Activated T-cell treated with anti-CD3 and anti-CD28 coated beads for 48 hours (primary cell): ENCODE measurements around the gene HIVEP3.

Experiments
- DNase-seq: peaks from one replicate; pipeline ENCODE4 v3.0.0-alpha.2; 2020; ENCODE audit warnings: low read depth

The HIVEP3 gene

DNA sequence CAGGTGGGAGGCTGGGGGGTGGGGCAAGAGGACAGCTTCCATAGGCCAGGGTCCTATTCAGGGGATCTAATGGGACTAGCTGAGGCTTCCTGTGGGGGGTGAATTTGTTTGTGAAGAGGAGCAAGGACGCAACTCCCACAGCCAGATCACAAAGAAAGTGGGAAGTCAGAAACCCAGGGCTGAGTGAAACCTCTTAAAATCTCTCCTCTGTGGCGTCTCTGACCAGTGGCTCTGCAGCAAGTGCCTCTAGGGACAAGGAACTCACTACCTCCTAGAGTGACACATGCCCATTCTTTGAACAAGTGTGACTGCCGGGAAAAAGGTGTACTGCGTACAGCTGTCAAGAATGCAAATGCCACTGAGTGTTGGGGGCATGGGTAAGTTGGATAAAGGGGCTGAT lies 187.9 kb downstream of the HIVEP3 start:
- no peak for DNase-seq

DNA sequence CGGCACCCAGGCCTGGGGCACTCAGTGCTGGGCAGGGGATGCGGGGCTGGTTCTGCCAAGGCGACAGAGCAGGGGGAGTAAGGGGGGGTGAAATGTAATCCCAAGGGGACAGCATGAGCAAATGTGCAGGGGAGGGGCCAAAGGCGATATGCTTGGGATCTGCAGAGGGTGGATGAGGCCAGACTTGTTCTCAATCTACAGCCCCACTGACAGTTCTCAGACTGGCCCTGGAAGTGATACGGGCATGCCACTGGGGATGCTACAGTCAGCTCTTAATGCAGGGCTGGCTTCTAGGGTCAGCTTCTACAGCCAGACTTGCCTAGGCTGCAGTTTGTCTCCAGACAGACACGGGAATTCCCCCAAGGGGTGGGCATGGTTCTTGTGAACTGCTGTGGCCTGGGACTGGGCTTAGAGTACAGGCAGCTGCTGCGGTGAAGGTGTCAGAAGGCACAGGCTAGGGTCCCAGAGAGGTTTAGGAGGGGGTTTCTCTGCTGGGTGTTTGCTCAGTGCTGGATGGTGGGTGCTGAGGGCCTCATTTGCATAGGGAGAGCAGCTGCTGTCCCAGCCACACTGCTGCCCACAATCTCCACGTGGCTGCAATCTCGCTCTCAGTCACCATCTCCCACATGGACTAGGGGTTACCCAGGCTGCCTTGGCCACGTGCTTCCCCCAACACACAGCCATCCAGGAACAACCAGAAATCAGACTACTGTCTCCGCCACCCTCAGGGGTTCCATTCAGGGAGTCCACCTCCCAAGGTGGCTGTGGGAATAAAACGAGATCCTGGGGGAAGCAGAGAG lies 190.1 kb downstream of the HIVEP3 start:
- peak; percentile 74 for DNase-seq

DNA sequence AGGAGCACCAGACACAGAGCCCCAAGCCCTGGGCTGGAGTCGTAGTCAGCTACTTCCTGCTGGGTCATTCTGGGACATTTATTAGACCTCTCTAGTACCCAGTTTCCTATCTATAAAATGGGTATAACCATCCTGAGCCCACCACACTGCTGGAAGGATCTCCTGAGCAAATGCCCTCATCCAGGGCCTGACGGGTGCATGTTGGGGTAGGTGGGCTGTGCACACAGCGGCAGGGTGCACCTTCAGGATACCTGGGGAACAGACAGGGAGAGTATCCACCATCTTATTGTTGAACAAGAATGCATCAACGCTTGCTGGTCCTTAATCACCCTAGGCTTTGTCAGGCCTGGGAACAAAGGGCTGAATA lies 191.0 kb downstream of the HIVEP3 start:
- no peak for DNase-seq

DNA sequence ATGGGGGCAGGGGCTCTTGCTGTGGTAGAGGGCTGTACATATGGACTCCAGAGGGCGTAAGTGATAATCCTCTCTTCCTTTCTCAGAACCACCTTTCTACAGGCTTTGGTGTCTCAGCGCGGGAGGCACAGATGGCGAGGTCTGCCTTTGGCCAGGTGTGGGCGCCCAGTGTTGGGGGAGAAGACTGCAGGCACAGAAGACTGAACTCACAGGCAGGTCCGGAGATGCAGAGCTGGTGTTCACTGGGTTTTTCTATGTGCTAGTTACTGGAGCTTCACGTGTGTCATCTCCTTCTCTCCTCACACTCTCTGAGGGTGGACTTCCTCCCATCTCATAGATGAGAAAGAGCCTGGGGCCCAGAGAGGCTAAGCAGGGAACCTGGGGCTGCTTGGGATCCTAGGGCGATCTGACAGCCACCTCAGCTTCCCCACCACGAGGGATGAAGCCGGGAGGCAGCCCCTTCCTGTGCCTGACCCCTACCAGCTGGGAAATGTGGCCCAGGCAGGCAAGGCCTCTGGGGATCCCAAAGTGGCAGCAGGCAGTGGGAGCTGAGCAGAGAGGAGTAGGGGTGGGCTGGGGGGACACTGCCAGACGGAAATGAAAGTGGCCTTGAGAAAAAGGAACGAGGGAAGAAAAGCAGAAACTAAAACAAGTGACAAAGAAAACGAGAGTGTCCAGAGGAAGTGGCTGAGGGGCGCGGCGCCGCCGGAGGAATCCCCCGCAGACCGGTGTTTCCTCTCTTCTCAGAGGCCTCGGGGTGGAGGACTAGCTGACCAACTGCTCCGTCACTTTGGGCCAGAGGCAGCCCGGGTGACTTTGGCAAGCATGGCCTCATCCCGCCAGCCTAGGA lies 191.6 kb downstream of the HIVEP3 start:
- DNase-seq = no peak

DNA sequence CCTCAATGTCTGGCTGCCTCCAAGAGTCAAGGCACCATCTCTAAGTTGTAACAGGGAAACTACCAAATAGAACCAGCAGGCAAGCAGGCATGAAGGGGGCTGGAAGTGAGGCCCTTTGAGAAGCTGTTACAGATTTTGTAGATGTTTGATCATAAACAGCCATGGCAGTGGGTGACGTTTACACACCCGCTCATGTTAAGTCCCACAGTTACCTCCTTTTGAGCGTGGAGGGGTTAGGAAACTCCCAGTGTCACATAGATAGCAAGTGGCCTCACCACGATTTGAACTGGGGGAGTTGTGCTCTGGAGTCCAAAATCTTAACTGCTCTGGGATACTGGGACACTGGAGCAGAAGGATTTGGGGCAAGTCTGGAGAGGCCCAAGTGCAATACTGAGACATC lies 192.4 kb downstream of the HIVEP3 start:
- DNase-seq = no peak

DNA sequence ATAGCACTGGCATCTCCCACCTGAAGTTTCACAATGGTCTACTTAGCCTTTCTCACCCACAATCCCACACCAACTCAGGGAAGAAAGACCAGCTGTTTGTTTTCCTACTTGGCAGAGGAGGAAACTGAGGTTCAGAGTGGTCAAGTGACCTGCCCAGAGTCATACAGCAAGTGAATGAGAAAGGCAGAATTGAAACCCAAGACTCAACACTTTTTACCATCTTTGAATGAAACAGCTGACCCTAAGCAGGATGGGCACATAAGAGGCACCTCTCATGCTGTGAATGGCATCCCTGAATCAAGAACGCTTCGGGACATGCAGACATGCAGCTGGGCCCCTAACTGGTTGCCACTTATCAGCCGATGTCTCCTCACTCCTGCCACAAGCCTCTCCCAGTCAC lies 193.8 kb downstream of the HIVEP3 start:
- no peak for DNase-seq

DNA sequence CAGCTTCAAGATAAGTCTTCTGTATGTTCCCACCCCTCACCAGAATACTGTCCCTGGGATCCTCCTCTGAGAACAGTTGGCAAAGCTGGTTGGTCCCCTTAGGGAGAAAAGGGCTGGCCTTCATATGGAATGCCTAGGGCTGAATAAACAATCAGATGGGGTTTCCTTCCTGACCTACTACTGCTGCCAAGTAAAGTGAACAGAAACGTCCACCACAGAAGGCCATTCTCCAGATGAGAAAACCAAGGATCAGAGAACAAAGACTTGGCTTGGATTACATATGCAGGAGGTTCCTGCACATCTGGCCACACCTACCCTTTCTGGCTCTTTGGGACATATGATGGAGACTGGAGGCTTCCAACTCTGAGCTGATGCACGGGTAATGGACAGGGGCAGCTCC lies 194.5 kb downstream of the HIVEP3 start:
- no peak for DNase-seq

DNA sequence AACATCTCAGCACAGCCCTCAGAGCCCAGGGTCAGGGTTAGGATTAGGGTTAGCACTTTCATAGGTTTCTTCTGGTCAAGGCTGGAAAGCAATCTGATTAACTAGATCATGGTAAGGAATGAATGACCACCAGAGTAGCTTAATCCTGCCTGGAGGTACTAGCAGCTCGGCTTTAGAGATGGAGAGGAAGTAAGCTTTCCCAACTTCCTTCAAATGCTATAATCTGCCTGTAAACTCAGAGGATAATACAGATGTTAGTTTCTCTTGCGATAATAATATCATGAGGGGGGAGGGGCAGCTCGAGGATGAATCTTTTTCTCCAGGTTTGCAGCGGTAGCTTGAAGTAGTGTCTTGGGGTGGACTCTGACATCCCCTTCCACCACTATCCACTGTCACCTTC lies 194.9 kb downstream of the HIVEP3 start:
- no peak for DNase-seq

DNA sequence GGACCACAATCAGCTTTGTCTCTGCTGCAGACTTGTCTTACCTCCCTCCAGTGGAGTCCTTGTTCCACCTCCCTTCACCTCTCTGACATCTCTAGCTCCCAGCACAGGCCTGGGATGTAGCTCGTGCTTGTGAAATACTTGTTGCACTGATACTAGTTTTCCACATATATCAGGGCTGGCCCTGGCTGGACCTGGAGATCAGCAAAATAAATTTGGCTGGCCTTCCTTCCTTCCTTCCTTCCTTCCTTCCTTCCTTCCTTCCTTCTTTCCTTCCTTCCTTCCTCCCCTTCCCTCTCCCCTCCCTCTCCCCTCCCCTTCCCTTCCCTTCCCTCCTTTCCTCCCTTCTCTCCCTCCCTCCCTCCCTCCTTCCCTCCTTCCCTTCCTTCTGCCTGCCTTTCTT lies 196.5 kb downstream of the HIVEP3 start:
- DNase-seq = no peak

DNA sequence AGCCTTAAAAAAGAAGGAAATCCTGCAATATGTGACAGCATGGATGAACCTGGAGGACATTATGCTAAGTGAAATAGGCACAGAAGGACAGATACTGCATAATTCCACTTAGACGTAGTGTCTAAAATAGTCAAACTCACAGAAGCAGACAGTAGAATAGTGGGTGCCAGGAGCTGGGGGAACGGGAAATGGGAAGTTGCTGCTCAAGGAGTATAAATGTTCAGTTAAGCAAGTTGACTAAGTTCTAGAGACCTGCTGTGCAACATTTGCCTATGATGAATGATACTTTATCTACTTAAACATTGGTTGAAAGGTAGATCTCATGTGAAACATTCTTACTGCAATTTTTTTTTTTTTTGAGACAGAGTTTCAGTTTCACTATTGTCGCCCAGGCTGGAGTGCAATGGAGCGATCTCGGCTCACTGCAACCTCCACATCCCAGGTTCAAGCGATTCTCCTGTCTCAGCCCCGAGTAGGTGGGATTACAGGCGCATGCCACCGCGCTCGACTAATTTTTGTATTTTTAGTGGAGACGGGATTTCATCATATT lies 197.8 kb downstream of the HIVEP3 start:
- no peak for DNase-seq

DNA sequence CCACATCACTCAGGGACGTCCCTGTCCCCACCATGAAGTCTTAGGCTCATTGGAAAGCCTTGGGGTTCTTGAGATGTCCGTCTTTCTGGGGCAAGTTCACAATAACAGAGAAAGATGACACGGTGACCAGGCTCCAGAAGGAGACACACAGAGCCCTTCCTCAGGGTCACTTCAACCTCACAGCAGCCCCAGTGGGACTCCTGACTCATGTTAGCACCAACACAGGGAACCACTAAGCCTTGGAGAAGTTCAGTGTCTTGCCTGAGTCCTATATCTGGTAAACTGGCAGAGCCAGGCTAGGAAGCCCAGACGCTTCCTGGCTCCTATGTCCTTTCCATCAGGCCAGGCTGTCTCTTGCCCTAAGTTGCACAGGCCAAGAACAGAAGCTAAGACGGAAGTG lies 199.1 kb downstream of the HIVEP3 start:
- no peak for DNase-seq

DNA sequence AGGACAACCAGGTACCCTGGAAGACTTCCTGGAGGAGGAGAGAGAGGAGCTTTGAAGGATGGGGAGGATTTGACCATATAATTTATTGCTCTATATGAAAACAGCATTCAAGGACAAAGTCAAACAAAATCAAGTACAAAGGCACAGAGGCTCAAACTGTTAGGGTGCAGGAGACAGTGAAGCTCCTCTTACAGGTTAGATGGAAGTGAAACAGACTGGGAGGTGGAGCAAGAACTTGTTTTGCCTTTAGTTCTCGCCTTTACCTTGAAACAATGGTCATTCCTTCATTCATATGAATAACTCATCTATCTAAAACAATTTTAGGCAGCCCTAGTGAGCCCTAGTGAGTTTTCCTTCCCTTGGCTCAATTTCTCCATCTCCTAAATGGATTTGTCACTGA lies 199.6 kb downstream of the HIVEP3 start:
- no peak for DNase-seq

DNA sequence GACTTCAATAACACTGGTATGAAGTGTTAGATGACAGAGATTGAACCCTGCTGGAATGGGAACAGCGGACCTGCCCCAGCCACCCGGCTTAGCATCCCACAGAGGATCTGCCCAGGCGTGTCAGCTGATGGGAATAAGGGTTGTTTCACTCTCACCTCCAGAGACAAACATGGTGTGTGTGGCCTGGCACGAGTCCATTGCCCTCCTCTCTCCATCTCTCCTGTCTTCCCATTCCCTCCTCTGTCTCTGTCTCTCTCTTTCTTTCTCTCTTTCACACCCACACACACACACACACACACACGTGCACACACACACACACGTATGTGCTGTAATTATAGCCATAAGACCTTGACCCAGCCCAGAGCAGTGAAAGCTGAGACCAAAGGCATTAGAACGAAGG lies 200.2 kb downstream of the HIVEP3 start:
- DNase-seq = no peak

DNA sequence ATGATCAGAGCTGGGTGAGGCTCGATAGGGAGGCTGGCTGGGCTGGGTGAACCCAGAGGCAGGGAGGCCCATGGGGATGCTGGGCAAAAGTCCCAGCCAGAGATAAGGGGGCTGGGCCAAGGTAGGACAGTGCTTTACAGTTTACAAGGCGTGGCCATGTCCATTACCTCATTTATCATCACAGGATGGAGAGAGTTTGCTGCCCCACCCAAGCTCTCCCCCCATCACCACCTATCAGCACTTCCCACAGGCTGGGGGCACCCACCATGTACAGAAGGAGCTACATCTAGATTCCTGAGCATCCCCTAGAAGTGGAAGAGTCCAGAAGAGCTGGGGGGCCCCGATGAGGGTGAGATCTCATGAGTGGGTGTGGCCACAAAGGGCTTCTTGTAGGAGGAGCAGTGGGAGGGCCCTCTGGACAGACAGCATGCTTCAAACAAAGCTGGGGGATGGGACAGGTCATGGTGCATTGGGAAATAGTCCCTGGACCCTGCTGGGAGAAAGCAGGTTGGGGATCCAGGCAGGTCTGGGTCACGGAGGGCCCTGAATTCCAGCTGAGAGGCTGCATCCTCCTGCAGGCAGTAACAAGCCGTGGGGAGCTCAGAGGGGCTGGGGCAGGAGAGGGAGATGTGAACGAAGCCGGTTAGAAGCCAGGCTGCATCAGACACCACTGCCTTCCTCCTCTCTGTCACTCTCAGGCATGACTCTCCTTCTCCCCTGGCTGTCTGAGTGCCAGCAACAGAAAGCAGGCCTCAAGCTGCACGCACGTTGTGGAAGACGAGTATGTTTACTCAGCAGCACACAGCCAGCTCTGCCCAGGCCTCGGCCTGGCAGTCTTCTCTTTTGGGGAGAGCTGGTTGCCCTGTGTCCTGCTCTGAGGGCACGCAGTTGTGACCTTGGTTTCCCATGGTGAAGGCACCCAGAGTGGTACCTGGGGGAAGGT lies 202.3 kb downstream of the HIVEP3 start:
- DNase-seq = no peak

DNA sequence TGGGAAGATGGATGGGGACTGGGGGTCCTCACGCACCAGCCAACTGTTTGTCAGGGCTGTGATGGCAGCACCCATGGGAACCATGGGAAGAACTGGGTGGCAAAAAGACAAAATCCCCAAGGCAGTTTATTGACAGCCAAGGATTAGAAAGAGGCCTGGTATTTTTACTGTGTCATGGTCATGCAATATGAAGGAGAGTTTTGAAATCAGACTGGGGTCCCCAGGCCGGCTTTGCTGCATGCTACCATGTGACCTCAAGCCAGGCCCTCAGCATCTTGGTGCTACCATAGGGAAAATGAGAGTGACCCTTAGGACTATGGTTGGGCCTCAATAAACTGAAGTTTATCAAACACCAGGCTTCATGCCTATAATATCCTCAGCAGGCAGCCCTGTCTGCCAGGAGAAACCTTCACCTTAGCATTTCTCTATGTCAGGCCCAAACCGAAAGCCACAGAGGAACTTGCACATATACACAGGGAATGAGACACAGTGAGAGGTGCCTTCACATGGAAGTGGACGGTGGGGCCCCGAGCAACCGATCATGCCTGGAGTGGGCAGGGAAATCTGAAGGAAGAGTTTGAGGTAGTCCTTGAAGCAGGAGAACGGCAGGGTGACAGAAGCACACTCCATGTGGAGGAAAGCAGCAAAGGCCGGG lies 203.2 kb downstream of the HIVEP3 start:
- no peak for DNase-seq

DNA sequence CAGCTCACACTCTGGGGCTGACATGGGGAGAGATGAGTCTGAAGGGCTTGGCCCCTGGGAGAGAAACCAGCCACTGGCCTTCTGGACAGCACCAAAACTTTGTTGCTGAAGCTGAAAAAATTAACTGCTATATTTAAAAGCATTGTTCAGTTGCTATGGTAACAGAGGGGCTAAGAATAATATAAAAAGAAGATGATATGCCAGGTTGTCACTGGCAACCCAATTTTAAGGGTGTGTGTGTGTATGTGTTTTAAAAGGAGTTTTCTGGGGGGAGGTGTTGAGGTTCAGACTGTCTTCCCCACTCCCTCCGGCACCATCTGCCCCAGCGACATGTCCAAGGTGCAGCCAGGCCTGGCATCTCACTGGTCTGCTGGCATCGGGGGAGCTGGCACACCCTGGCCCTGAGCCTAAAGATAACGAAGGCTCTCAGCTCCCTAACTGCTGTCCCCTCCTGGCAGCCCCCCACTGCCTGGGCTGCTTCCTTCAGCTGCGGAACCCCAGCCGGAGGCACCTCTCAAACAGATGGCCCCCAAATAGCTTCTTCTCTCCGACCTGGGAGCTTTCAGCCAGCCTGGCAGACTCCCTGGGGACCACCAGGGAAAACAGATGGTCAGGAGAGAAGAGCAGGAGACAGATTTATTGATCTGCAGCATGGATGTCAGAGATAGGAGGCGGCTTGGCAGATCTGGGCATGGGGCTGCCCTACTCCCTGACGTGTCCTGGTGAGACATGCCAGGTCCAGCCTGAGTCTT lies 203.9 kb downstream of the HIVEP3 start:
- DNase-seq = no peak

DNA sequence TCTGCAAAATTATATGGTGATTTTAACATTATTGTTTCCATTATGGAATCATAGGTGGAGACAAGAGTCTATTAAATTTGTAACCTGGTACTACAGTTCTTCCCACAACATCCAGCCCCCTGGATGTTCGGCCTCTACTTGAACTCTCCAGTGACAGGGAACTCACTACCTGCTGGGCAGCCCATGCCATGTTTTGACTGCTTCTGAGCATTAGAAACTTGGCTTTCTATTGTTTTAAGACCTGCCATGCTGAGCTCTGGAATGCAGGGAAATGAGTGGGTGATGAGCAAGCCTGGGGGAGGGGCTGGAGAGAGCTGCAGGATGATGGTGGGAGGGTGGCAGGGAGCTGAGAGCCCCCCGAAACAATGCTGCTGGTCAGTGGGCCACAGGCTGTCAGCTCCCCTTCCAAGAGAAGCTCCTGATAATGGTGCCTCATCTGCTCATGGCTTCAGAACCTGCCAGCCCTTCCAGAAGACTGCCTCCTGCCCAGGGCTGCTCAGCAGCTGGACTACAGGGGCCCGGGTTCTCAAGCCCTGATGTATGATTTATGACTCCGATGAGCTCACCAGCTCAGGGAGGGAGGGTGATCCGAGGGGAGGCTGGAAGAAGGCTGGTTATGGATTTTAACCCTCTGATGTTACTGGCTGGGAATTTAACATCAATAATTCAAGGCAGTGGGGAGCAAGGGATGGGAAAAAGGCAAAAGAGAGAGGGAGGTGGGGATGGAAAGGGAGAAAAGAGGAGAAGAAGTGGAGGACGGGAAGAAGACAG lies 205.0 kb downstream of the HIVEP3 start:
- no peak for DNase-seq

DNA sequence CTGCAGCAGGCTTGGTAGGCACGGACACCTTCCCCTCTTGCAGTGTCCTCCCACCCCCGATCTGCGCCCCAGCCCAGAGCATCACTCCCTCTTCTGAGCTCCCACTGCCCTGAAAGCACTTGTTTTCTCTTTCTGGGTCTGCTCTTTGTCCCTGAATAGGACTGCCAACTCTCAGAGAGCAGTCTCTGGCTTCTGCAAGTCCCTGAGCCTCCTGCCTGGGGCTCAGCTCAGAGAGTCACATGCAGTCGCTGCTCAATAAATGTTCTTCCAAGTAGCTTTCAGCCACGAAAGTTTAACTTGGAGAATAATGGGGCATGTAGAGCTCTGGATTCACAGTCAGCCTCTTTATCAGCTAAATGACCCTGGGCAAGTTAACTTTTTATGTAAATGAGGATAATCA lies 205.6 kb downstream of the HIVEP3 start:
- no peak for DNase-seq

DNA sequence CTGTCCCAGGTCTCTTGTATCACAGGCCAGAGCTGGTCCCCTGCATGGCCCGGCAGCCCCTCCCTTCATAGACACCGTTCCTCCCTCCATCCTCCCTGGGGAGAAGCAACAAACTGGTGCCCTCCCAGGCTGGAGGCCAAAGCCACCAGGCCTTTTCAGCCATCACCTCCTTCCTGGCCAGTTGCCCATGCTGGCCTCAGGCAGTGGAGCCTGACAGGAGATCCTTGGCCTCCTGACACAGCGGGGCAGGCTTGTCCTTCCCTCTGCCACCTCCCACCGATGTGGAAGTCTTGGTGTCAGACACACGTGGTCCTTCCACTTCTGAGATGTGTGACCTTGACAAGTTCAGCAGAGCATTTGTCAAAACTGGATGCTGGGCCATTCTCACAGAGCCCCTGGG lies 206.0 kb downstream of the HIVEP3 start:
- DNase-seq = no peak

DNA sequence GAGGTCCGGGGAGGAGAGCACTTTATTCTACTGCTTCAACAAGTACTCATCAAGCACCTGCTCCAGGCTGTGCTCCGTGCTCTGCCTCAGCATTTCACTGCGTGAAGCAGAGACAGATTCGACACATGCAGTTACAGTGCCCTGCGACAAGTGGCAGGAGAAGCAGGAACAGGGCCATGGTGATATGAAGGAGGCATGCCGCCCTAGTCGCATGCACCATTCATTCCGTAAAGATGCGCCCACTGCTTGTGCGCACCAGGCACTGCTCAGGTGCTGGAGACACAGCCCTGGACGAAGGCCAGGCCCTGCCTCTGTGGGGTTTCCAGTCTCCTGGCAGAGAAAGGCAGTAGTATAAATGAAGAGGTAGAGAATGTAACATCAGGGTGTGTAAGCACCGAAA lies 206.6 kb downstream of the HIVEP3 start:
- DNase-seq = no peak
